Ishikawa (cell line): ENCODE data around the gene FMNL2.

Experiments used
- CEBPB ChIP-seq: IDR thresholded peaks from 2 replicates; pipeline ENCODE4 v1.6.1; 2012
- CREB1 ChIP-seq: IDR thresholded peaks from 2 replicates; pipeline ENCODE4 v1.6.1; 2012; ENCODE audit warnings: low read depth
- EGR1 ChIP-seq: IDR thresholded peaks from 2 replicates; pipeline ENCODE4 v1.6.1; 2012
- EP300 ChIP-seq: IDR thresholded peaks from 2 replicates; pipeline ENCODE4 v1.6.1; 2012; ENCODE audit warnings: borderline replicate concordance
- FOXM1 ChIP-seq: IDR thresholded peaks from 2 replicates; pipeline ENCODE4 v1.6.1; 2012; ENCODE audit warnings: low read depth, borderline replicate concordance
- MAX ChIP-seq: IDR thresholded peaks from 2 replicates; pipeline ENCODE4 v1.6.1; 2012
- NFIC ChIP-seq: IDR thresholded peaks from 2 replicates; pipeline ENCODE4 v1.6.1; 2012
- RAD21 ChIP-seq: IDR thresholded peaks from 2 replicates; pipeline ENCODE4 v1.6.1; 2012; ENCODE audit warnings: low read depth
- TAF1 ChIP-seq: IDR thresholded peaks from 2 replicates; pipeline ENCODE4 v1.6.1; 2012; ENCODE audit warnings: low read depth, mild to moderate bottlenecking
- TCF12 ChIP-seq: IDR thresholded peaks from 2 replicates; pipeline ENCODE4 v1.6.1; 2012; ENCODE audit warnings: low read depth
- TEAD4 ChIP-seq: IDR thresholded peaks from 2 replicates; pipeline ENCODE4 v1.6.1; 2012
- YY1 ChIP-seq: IDR thresholded peaks from 2 replicates; pipeline ENCODE4 v1.6.1; 2012; ENCODE audit warnings: low read depth
- ZBTB7A ChIP-seq: IDR thresholded peaks from 2 replicates; pipeline ENCODE4 v1.6.1; 2012; ENCODE audit warnings: low read depth
- TF ChIP-seq, protein P1 (sequence below): IDR thresholded peaks from 2 replicates; pipeline ENCODE4 v1.6.1; 2012
- TF ChIP-seq, protein P2 (sequence below): IDR thresholded peaks from 2 replicates; pipeline ENCODE4 v1.6.1; 2012; ENCODE audit warnings: low read depth, mild to moderate bottlenecking

FMNL2 gene

DNA sequence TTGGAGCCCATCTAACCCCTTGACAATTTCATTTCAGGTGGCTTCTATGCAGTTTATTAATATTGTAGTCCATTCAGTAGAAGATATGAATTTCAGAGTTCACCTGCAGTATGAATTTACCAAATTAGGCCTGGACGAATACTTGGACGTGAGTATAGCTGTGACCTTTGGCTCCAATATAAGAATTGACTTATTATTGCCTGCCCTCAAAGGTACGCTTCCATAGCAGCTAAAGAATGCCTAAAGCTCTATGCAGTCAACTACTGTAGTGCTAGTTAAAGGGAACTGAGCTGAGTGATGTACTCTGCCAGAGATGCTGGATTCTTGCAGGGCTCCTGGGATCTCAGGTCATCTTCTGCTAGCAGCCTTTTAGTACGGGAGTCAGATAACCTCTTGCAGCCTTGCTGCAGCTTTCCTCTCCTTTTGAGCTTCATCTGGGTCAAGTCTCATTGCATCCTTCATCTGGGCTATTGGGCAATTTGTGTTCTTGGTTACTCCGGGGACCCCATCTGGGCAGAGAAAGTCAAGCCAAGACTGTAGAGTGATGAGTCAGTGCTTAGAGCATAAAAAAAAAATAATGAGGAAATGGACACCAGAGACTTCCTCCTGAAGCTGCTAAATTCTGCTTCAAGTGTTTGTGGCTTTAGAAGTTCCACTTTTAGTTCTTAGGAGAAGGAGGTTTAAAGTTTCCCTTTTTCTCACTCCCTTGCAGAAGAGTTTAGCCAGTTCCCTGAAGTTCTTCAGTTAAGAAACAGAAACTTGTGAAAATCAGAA is 276.7 kb downstream of the FMNL2 start:
- TF ChIP-seq CEBPB, result no peak
- TF ChIP-seq ZBTB7A, result no peak
- no peak for TF ChIP-seq TEAD4
- no peak for TF ChIP-seq RAD21
- TF ChIP-seq EP300, result no peak
- TF ChIP-seq, protein P1, sequence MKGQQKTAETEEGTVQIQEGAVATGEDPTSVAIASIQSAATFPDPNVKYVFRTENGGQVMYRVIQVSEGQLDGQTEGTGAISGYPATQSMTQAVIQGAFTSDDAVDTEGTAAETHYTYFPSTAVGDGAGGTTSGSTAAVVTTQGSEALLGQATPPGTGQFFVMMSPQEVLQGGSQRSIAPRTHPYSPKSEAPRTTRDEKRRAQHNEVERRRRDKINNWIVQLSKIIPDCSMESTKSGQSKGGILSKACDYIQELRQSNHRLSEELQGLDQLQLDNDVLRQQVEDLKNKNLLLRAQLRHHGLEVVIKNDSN, result no peak
- no peak for TF ChIP-seq TAF1
- no peak for TF ChIP-seq EGR1
- TF ChIP-seq NFIC, result no peak
- TF ChIP-seq CREB1, result no peak
- TF ChIP-seq YY1, result no peak

DNA sequence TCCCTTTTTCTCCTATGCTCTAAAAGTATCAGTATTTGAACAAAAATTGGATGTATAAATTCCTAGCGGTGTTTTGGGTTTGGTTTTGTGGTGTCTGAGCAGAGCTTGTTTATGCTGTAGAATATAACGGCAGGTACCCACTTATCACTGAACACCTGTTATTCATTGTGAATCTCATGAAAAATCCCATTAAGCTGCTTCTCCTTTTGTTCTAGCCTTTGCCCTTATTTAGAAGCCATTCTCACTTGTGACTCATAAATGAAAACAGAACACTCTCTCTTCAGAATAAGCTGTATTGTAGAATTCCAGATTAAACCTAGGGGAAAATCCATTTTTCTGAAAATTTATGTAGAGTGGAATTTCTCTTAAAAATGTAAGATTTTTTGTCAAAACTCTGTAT is 278.3 kb downstream of the FMNL2 start:
- no peak for TF ChIP-seq TEAD4
- TF ChIP-seq EGR1, result no peak
- TF ChIP-seq ZBTB7A, result no peak
- TF ChIP-seq TCF12, result no peak
- TF ChIP-seq YY1, result no peak
- no peak for TF ChIP-seq EP300
- TF ChIP-seq, protein P1, result no peak
- no peak for TF ChIP-seq CREB1
- no peak for TF ChIP-seq TAF1
- no peak for TF ChIP-seq MAX
- no peak for TF ChIP-seq FOXM1
- TF ChIP-seq, protein P2, sequence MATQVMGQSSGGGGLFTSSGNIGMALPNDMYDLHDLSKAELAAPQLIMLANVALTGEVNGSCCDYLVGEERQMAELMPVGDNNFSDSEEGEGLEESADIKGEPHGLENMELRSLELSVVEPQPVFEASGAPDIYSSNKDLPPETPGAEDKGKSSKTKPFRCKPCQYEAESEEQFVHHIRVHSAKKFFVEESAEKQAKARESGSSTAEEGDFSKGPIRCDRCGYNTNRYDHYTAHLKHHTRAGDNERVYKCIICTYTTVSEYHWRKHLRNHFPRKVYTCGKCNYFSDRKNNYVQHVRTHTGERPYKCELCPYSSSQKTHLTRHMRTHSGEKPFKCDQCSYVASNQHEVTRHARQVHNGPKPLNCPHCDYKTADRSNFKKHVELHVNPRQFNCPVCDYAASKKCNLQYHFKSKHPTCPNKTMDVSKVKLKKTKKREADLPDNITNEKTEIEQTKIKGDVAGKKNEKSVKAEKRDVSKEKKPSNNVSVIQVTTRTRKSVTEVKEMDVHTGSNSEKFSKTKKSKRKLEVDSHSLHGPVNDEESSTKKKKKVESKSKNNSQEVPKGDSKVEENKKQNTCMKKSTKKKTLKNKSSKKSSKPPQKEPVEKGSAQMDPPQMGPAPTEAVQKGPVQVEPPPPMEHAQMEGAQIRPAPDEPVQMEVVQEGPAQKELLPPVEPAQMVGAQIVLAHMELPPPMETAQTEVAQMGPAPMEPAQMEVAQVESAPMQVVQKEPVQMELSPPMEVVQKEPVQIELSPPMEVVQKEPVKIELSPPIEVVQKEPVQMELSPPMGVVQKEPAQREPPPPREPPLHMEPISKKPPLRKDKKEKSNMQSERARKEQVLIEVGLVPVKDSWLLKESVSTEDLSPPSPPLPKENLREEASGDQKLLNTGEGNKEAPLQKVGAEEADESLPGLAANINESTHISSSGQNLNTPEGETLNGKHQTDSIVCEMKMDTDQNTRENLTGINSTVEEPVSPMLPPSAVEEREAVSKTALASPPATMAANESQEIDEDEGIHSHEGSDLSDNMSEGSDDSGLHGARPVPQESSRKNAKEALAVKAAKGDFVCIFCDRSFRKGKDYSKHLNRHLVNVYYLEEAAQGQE, result no peak
- TF ChIP-seq RAD21, result no peak

- TF ChIP-seq CREB1 (no peak), FOXM1 (no peak), EP300 (no peak), TAF1 (no peak), EGR1 (no peak), RAD21 (no peak), NFIC (no peak)
Measured at GRCh38 chr2:152615177-152615576, 280.2 kb downstream of the FMNL2 start.

GRCh38 chr2:152617456-152618192 is 282.6 kb downstream of the FMNL2 start:
- TF ChIP-seq RAD21 (no peak), YY1 (no peak), NFIC (no peak), TEAD4 (no peak), MAX (no peak), TAF1 (no peak), CREB1 (no peak), EP300 (no peak), EGR1 (no peak), TCF12 (no peak), FOXM1 (no peak), CEBPB (no peak), ZBTB7A (no peak)
- TF ChIP-seq, protein P2, result no peak
- TF ChIP-seq, protein P1, result no peak

DNA sequence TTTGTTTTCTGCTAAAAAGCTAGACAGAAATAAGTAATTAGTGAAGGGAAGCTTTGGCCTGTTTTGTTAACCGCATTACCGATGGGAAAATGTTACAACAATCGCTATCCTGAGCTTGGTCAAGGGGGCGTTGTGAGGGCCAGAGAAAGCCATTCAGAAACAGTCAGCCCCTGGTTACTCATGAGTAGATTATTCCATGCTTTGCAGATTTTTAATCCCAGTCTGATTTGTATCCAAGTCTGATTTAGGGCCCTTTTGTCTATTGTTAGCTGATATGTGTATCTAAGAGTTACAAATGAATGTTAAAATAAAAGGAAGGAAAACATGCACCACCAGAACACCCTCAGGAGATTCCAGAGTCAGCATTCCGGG is 283.2 kb downstream of the FMNL2 start:
- TF ChIP-seq, protein P2, result no peak
- TF ChIP-seq EGR1 (no peak), ZBTB7A (no peak)
